HCT116 (cell line): ENCODE results near the gene PRRT1.

Source experiments
- EZH2 ChIP-seq: fragments of 200-600 bp; sonication (generic); IDR thresholded peaks from 2 replicates; pipeline ENCODE4 v1.6.1; 2017; ENCODE audit warnings: antibody characterized with exemption, mixed run types
- POLR2A ChIP-seq: IDR thresholded peaks from 2 replicates; pipeline ENCODE4 v1.7.0; 2011; ENCODE audit warnings: borderline replicate concordance; ENCODE audit not compliant: insufficient read depth, insufficient read length; ENCODE audit errors: extremely low read depth
- POLR2AphosphoS5 ChIP-seq: IDR thresholded peaks from 2 replicates; pipeline ENCODE4 v1.6.1; 2011; ENCODE audit warnings: mild to moderate bottlenecking, low read depth, low read length, moderate library complexity
- SP1 ChIP-seq: IDR thresholded peaks from 2 replicates; pipeline ENCODE4 v1.6.1; 2012; ENCODE audit warnings: low read depth
- TF ChIP-seq, protein P1 (sequence below), 3 experiments: fragments of 200-600 bp in 1 of 3; sonication (generic) in 1 of 3; IDR thresholded peaks in 2 of 3; conservative IDR thresholded peaks in 1 of 3; 2 replicates each; pipeline ENCODE4 v1.5.1; 2012 to 2017; ENCODE audit warnings: low read depth in 2 of 3, low read length in 2 of 3, antibody characterized with exemption in 1 of 3, borderline replicate concordance in 1 of 3, control low read depth in 1 of 3, mild to moderate bottlenecking in 1 of 3, mixed read lengths in 1 of 3, mixed run types in 1 of 3, moderate library complexity in 1 of 3; ENCODE audit not compliant: insufficient read depth in 1 of 3

- TF ChIP-seq, protein P1, sequence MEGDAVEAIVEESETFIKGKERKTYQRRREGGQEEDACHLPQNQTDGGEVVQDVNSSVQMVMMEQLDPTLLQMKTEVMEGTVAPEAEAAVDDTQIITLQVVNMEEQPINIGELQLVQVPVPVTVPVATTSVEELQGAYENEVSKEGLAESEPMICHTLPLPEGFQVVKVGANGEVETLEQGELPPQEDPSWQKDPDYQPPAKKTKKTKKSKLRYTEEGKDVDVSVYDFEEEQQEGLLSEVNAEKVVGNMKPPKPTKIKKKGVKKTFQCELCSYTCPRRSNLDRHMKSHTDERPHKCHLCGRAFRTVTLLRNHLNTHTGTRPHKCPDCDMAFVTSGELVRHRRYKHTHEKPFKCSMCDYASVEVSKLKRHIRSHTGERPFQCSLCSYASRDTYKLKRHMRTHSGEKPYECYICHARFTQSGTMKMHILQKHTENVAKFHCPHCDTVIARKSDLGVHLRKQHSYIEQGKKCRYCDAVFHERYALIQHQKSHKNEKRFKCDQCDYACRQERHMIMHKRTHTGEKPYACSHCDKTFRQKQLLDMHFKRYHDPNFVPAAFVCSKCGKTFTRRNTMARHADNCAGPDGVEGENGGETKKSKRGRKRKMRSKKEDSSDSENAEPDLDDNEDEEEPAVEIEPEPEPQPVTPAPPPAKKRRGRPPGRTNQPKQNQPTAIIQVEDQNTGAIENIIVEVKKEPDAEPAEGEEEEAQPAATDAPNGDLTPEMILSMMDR (IDR thresholded peaks at IDR 0.05 in 2 of 3, conservative IDR thresholded peaks at IDR 0.05 in 1 of 3; ENCODE audit: borderline replicate concordance in 1 of 3, insufficient read depth in 1 of 3, low read depth in 2 of 3, low read length in 2 of 3) = no peak
- TF ChIP-seq POLR2A = no peak
- no peak for TF ChIP-seq POLR2AphosphoS5
- no peak for TF ChIP-seq SP1
- no peak for TF ChIP-seq EZH2
Observed at GRCh38 chr6:32151181-32151862, 417 bp downstream of the PRRT1 start.
